IPS DF 4.7 (cell line): ENCODE results near the gene WNT2B.

Source experiments
- DNase-seq: peaks from one replicate; pipeline ENCODE4 v3.0.0-alpha.2; 2013; ENCODE audit warnings: low spot score; ENCODE audit errors: extremely low read depth

Gene WNT2B

GRCh38 chr1:112504661-112505399 lies 3.9 kb upstream of the WNT2B start:
- DNase-seq: no peak

- DNase-seq: no peak
These were observed 3.4 kb upstream of the WNT2B start for GRCh38 chr1:112505400-112505785.

- DNase-seq: no peak
These were observed 2.9 kb upstream of the WNT2B start for GRCh38 chr1:112505878-112506277.

- DNase-seq: no peak
These were observed 2.5 kb upstream of the WNT2B start for GRCh38 chr1:112506306-112506705.

- no peak for DNase-seq
These were observed 2.0 kb upstream of the WNT2B start for GRCh38 chr1:112506731-112507130.

- no peak for DNase-seq
These were observed 1.4 kb upstream of the WNT2B start for GRCh38 chr1:112507336-112507735.

- DNase-seq: no peak
These were observed 866 bp upstream of the WNT2B start for GRCh38 chr1:112507921-112508277.

GRCh38 chr1:112509005-112509659 lies 367 bp downstream of the WNT2B start:
- DNase-seq: no peak

- no peak for DNase-seq
These were observed 954 bp downstream of the WNT2B start for GRCh38 chr1:112509660-112510178.

- DNase-seq: no peak
These were observed 1.6 kb downstream of the WNT2B start for GRCh38 chr1:112510340-112510739.

GRCh38 chr1:112511897-112512296 lies 3.1 kb downstream of the WNT2B start:
- no peak for DNase-seq

- no peak for DNase-seq
These were observed 4.5 kb downstream of the WNT2B start for GRCh38 chr1:112513112-112513870.

GRCh38 chr1:112514901-112515300 lies 6.1 kb downstream of the WNT2B start:
- no peak for DNase-seq

- DNase-seq: no peak
These were observed 6.7 kb downstream of the WNT2B start for GRCh38 chr1:112515311-112516009.

- no peak for DNase-seq
These were observed 7.4 kb downstream of the WNT2B start for GRCh38 chr1:112516141-112516540.

- DNase-seq: no peak
These were observed 8.5 kb downstream of the WNT2B start for GRCh38 chr1:112517231-112517630.

GRCh38 chr1:112517646-112518045 lies 8.9 kb downstream of the WNT2B start:
- no peak for DNase-seq

- DNase-seq: no peak
These were observed 9.4 kb downstream of the WNT2B start for GRCh38 chr1:112518186-112518585.

- no peak for DNase-seq
These were observed 11.4 kb downstream of the WNT2B start for GRCh38 chr1:112520166-112520565.

- no peak for DNase-seq
These were observed 13.9 kb downstream of the WNT2B start for GRCh38 chr1:112522621-112523020.

- no peak for DNase-seq
These were observed 15.5 kb downstream of the WNT2B start for GRCh38 chr1:112524251-112524650.

- no peak for DNase-seq
These were observed 16.2 kb downstream of the WNT2B start for GRCh38 chr1:112524986-112525385.
